ENCODE data around the gene FOXJ2. TPM values are rescaled to one million over a fixed set of nuclear protein-coding genes. Genes with fewer than 3 reads are reported as not detected.

FOXJ2 gene
- total and polyA plus RNA-seq, 2 donors from 2014 or later: 4.4 to 17.0 TPM

DNA sequence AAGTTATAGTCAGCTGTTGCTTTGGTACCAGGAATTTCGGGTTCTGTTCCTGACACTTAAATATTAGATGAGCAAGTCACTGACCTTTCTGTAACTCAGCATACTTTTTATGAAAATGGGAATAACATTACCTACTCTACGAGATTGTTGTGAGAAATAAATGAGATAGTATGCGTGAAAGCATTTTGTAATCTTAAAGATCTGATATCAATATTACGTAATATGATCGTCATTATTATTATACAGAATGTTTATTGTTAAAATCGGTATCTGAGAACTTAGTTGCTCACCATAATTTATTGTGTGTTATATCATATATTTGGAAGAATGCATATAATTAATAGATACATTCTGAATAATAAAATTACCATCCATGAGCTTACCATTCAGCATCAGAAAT is 43.4 kb downstream of the FOXJ2 start:
- DNase-seq (no peak), FAIRE-seq (no peak)
- TF ChIP-seq, protein P1, sequence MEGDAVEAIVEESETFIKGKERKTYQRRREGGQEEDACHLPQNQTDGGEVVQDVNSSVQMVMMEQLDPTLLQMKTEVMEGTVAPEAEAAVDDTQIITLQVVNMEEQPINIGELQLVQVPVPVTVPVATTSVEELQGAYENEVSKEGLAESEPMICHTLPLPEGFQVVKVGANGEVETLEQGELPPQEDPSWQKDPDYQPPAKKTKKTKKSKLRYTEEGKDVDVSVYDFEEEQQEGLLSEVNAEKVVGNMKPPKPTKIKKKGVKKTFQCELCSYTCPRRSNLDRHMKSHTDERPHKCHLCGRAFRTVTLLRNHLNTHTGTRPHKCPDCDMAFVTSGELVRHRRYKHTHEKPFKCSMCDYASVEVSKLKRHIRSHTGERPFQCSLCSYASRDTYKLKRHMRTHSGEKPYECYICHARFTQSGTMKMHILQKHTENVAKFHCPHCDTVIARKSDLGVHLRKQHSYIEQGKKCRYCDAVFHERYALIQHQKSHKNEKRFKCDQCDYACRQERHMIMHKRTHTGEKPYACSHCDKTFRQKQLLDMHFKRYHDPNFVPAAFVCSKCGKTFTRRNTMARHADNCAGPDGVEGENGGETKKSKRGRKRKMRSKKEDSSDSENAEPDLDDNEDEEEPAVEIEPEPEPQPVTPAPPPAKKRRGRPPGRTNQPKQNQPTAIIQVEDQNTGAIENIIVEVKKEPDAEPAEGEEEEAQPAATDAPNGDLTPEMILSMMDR (IDR thresholded peaks at IDR 0.05; ENCODE audit: borderline replicate concordance, extremely low read depth, insufficient read depth): no peak
- Histone ChIP-seq H3K27me3 (ENCODE audit: control insufficient read depth, insufficient read depth, low read length) (no peaks in the 10 kb centered on the region), H3K4me1 (ENCODE audit: control insufficient read depth in 2 of 3, insufficient read depth in 2 of 3, low read depth in 1 of 3, low read length in 3 of 3) (no peaks in the 10 kb centered on the region), H3K27ac (ENCODE audit: low read depth in 2 of 2, low read length in 2 of 2) (no peak overlapping the region), H3K9ac (ENCODE audit: low read length in 3 of 3) (no peak overlapping the region), H3K36me3 (ENCODE audit: control insufficient read depth in 2 of 3, insufficient read depth in 3 of 3, low read length in 3 of 3) (no peaks in the 10 kb centered on the region), H3K9me3 (ENCODE audit: control insufficient read depth in 2 of 3, insufficient read depth in 1 of 3, low read length in 3 of 3) (no peaks in the 10 kb centered on the region), H3K4me3 (ENCODE audit: low read length in 3 of 3) (no peak overlapping the region)
- intact Hi-C loops (cut with DNase I): no loop called here

DNA sequence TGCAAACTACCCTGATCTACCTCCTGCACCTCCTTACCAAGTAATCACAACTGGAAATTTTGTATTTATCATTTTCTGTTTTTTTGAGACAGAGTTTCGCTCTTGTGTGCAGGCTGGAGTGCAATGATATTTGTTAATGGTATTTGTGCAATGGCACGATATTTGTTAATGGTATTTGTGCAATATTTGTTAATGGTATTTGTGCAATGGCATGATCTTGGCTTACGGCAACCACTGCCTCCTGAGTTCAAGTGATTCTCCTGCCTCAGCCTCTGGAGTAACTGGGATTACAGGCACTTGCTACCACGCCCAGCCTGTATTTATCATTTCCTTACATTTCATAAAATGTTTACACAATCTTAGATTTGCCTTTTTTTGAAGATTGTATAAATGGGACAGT is 43.9 kb downstream of the FOXJ2 start:
- Histone ChIP-seq H3K9ac (ENCODE audit: low read length in 3 of 3) (no peak overlapping the region), H3K4me1 (ENCODE audit: control insufficient read depth in 2 of 3, insufficient read depth in 2 of 3, low read depth in 1 of 3, low read length in 3 of 3) (no peaks in the 10 kb centered on the region), H3K4me3 (ENCODE audit: low read length in 3 of 3) (no peak overlapping the region), H3K9me3 (ENCODE audit: control insufficient read depth in 2 of 3, insufficient read depth in 1 of 3, low read length in 3 of 3) (no peaks in the 10 kb centered on the region), H3K27me3 (ENCODE audit: control insufficient read depth, insufficient read depth, low read length) (no peaks in the 10 kb centered on the region), H3K27ac (ENCODE audit: low read depth in 2 of 2, low read length in 2 of 2) (no peak overlapping the region), H3K36me3 (ENCODE audit: control insufficient read depth in 2 of 3, insufficient read depth in 3 of 3, low read length in 3 of 3) (no peaks in the 10 kb centered on the region)
- DNase-seq: no peak
- FAIRE-seq: no peak
- TF ChIP-seq, protein P1 (IDR thresholded peaks at IDR 0.05; ENCODE audit: borderline replicate concordance, extremely low read depth, insufficient read depth): no peak
- intact Hi-C loops (cut with DNase I): no loop called here

DNA sequence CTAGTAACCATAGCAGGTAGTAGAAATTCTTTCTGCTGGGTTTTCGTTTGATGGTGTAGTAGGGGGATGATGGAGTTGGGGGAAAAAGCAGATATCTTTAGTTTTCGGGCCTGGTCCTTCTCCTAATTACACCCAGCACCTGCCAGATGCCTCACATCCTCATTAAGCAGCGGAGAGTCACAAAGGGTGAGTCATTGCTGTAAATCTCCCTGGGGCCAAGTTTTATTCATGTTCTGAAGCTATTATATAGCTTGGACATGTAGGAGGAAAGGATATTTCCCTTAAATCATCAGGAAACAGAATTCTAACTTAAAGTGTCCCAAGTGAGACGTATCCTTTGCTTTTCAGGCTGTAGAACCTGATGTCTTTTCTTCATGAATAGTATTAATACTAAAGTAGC is 44.7 kb downstream of the FOXJ2 start:
- Histone ChIP-seq H3K9ac (ENCODE audit: low read length in 3 of 3) (no peak overlapping the region), H3K4me3 (ENCODE audit: low read length in 3 of 3) (no peak overlapping the region), H3K4me1 (ENCODE audit: control insufficient read depth in 2 of 3, insufficient read depth in 2 of 3, low read depth in 1 of 3, low read length in 3 of 3) (no peaks in the 10 kb centered on the region), H3K9me3 (ENCODE audit: control insufficient read depth in 2 of 3, insufficient read depth in 1 of 3, low read length in 3 of 3) (no peaks in the 10 kb centered on the region), H3K27ac (ENCODE audit: low read depth in 2 of 2, low read length in 2 of 2) (no peak overlapping the region), H3K36me3 (ENCODE audit: control insufficient read depth in 2 of 3, insufficient read depth in 3 of 3, low read length in 3 of 3) (no peaks in the 10 kb centered on the region), H3K27me3 (ENCODE audit: control insufficient read depth, insufficient read depth, low read length) (no peaks in the 10 kb centered on the region)
- intact Hi-C loops (cut with DNase I): no loop called here
- no peak for FAIRE-seq
- TF ChIP-seq, protein P1 (IDR thresholded peaks at IDR 0.05; ENCODE audit: borderline replicate concordance, extremely low read depth, insufficient read depth): no peak
- DNase-seq: peak in 3 of 5 donors; percentile 15 to 65 (median 57)

DNA sequence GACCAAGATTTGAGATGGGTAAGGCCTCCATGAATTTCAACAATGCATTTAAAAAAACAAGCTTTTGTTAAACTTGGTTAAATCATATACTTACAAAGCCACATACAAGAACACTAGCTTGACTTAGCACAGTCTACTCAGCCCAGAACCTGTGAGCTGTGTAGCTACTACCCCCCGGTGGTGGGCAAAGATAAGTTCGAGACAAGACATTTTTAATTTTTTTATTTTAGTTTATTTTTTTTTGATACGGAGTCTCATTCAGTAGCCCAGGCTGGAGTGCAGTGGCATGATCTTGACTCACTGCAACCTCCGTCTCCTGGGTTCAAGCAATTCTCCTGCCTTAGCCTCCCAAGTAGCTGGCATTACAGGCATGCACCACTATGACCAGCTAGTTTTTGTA is 45.9 kb downstream of the FOXJ2 start:
- intact Hi-C loops (cut with DNase I): no loop called here
- TF ChIP-seq, protein P1 (IDR thresholded peaks at IDR 0.05; ENCODE audit: borderline replicate concordance, extremely low read depth, insufficient read depth): peak; percentile 15
- H3K27me3 ChIP-seq (ENCODE audit: control insufficient read depth, insufficient read depth, low read length): no peaks in the 10 kb centered on the region
- no peaks in the 10 kb centered on the region for H3K9me3 ChIP-seq (ENCODE audit: control insufficient read depth in 2 of 3, insufficient read depth in 1 of 3, low read length in 3 of 3)
- no peak overlapping the region for H3K9ac ChIP-seq (ENCODE audit: low read length in 3 of 3)
- no peaks in the 10 kb centered on the region for H3K36me3 ChIP-seq (ENCODE audit: control insufficient read depth in 2 of 3, insufficient read depth in 3 of 3, low read length in 3 of 3)
- FAIRE-seq (no peak), DNase-seq (peak in 3 of 5 donors; percentile 48 to 62 (median 51))
- peaks cover 0 to 2% (median 0%) of the 10 kb centered on the region in 3 donors for H3K4me1 ChIP-seq (ENCODE audit: control insufficient read depth in 2 of 3, insufficient read depth in 2 of 3, low read depth in 1 of 3, low read length in 3 of 3)
- no peak overlapping the region for H3K4me3 ChIP-seq (ENCODE audit: low read length in 3 of 3)
- no peak overlapping the region for H3K27ac ChIP-seq (ENCODE audit: low read depth in 2 of 2, low read length in 2 of 2)

Measured in kidney (tissue), 14 donors.